OCI-LY3 (cell line): ENCODE data around the gene ST3GAL5.

Experiments used
- EZH2phosphoT487 ChIP-seq: fragments of 200-600 bp; shearing (Covaris generic); IDR thresholded peaks from 2 replicates; pipeline ENCODE4 v1.6.1; 2018; ENCODE audit warnings: antibody characterized with exemption, mixed run types, low read depth
- TF ChIP-seq, protein P1 (sequence below): fragments of 200-600, 300-600 bp; sonication (generic); IDR thresholded peaks from 2 replicates; pipeline ENCODE4 v1.5.1; 2014; ENCODE audit warnings: antibody characterized with exemption, low read length, low read depth

DNA sequence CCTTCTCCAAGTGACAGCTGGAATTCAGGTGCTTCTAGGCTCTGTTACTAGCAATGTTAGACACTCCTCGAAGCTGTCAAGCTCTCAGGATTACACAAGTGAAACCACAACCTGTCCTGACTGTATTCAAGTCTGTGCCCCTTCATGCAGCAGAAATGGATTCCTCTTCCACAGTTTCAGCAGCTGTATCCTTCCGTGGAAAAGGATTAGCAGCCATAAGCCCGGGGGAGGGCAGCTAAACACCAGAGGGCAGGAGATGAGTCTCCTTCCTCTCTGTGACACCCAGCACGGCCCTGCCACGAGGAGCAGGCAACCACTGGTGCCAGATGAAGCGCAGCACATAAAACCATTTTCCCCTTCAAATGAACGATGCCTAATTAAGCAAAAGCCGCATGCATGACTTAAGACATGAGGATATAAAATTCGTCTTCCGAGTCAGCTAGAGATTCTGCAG, 1.2 kb downstream of the ST3GAL5 start:
- TF ChIP-seq, protein P1, sequence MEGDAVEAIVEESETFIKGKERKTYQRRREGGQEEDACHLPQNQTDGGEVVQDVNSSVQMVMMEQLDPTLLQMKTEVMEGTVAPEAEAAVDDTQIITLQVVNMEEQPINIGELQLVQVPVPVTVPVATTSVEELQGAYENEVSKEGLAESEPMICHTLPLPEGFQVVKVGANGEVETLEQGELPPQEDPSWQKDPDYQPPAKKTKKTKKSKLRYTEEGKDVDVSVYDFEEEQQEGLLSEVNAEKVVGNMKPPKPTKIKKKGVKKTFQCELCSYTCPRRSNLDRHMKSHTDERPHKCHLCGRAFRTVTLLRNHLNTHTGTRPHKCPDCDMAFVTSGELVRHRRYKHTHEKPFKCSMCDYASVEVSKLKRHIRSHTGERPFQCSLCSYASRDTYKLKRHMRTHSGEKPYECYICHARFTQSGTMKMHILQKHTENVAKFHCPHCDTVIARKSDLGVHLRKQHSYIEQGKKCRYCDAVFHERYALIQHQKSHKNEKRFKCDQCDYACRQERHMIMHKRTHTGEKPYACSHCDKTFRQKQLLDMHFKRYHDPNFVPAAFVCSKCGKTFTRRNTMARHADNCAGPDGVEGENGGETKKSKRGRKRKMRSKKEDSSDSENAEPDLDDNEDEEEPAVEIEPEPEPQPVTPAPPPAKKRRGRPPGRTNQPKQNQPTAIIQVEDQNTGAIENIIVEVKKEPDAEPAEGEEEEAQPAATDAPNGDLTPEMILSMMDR = peak; percentile 40
- no peak for TF ChIP-seq EZH2phosphoT487
